WTC11 (cell line): ENCODE data around the gene CCL18. TPM values are rescaled to one million over a fixed set of nuclear protein-coding genes. Genes with fewer than 3 reads are reported as not detected.

Experiments used
- ATAC-seq: fragments of 200-7000 bp; cut with Tn5 transposase; 2 replicates; pipeline ENCODE4 v1.10.0; 2021; ENCODE audit warnings: mild to moderate bottlenecking, moderate library complexity
- CTCF ChIA-PET: fragments of 300-600 bp; sonication (Branson Sonifier 250); formaldehyde crosslinking; loops from one replicate; lab custom pipeline; 2021; ENCODE audit warnings: antibody characterized with exemption; lab: Charles Lee
- POLR2A ChIA-PET: fragments of 350-600 bp; sonication (Branson Sonifier 250); formaldehyde crosslinking; loops from one replicate; lab custom pipeline; 2021; ENCODE audit warnings: antibody characterized with exemption; lab: Charles Lee
- DNase-seq: peaks from one replicate; pipeline ENCODE4 v3.0.0; 2021; ENCODE audit warnings: low spot score
- H3K27ac Mint-ChIP-seq: 2 replicates; pipeline ENCODE4 v1.8.0; 2021; ENCODE audit warnings: mixed read lengths
- H3K27me3 Mint-ChIP-seq: 2 replicates; pipeline ENCODE4 v1.8.0; 2021; ENCODE audit warnings: low read depth, mild to moderate bottlenecking, moderate library complexity, mixed read lengths
- H3K36me3 Mint-ChIP-seq: 2 replicates; pipeline ENCODE4 v1.8.0; 2021; ENCODE audit warnings: mixed read lengths
- H3K4me1 Mint-ChIP-seq: 2 replicates; pipeline ENCODE4 v1.8.0; 2022; ENCODE audit warnings: mixed read lengths
- H3K4me3 Mint-ChIP-seq: 2 replicates; pipeline ENCODE4 v1.8.0; 2021; ENCODE audit warnings: mild to moderate bottlenecking, moderate library complexity, mixed read lengths
- H3K9me3 Mint-ChIP-seq: 2 replicates; pipeline ENCODE4 v1.8.0; 2021; ENCODE audit warnings: mixed read lengths
- AR ChIP-seq: fragments of 250-450 bp; sonication (Bioruptor Pico); IDR thresholded peaks from 2 replicates; pipeline ENCODE4 v1.9.0; 2021; ENCODE audit warnings: mild to moderate bottlenecking
- ATF3 ChIP-seq: sonication (generic); formaldehyde crosslinking; conservative IDR thresholded peaks from 2 replicates; pipeline ENCODE4 v1.8.1; 2022; ENCODE audit warnings: mild to moderate bottlenecking, missing genetic modification reagents
- ATF6 ChIP-seq: sonication (generic); formaldehyde crosslinking; IDR thresholded peaks from 2 replicates; pipeline ENCODE4 v1.8.1; 2023; ENCODE audit warnings: mild to moderate bottlenecking, missing genetic modification reagents
- CTCF ChIP-seq: fragments of 200-600 bp; IDR thresholded peaks from 2 replicates; pipeline ENCODE4 v1.8.0; 2022; ENCODE audit warnings: antibody characterized with exemption
- ETV6 ChIP-seq: sonication (generic); formaldehyde crosslinking; IDR thresholded peaks from 2 replicates; pipeline ENCODE4 v1.8.1; 2022; ENCODE audit warnings: mild to moderate bottlenecking, missing genetic modification reagents
- FOXP1 ChIP-seq: sonication (generic); formaldehyde crosslinking; IDR thresholded peaks from 2 replicates; pipeline ENCODE4 v1.8.0; 2022; ENCODE audit warnings: missing genetic modification reagents, mild to moderate bottlenecking, moderate library complexity, borderline replicate concordance
- GTF2I ChIP-seq: fragments of 250-450 bp; sonication (Bioruptor Pico); conservative IDR thresholded peaks from 2 replicates; pipeline ENCODE4 v1.4.0; 2021; ENCODE audit warnings: mild to moderate bottlenecking
- JUN ChIP-seq: sonication (generic); formaldehyde crosslinking; IDR thresholded peaks from 2 replicates; pipeline ENCODE4 v1.8.0; 2023; ENCODE audit warnings: mild to moderate bottlenecking, missing genetic modification reagents
- MLX ChIP-seq: sonication (generic); formaldehyde crosslinking; IDR thresholded peaks from 2 replicates; pipeline ENCODE4 v1.8.1; 2023; ENCODE audit warnings: mild to moderate bottlenecking, missing genetic modification reagents, moderate library complexity
- NFYB ChIP-seq: sonication (generic); formaldehyde crosslinking; conservative IDR thresholded peaks from 2 replicates; pipeline ENCODE4 v1.8.0; 2022; ENCODE audit warnings: low read depth, missing genetic modification reagents
- NR2C2 ChIP-seq: sonication (generic); formaldehyde crosslinking; IDR thresholded peaks from 2 replicates; pipeline ENCODE4 v1.8.0; 2022; ENCODE audit warnings: mild to moderate bottlenecking, missing genetic modification reagents
- RORB ChIP-seq: fragments of 250-450 bp; sonication (Bioruptor Pico); IDR thresholded peaks from 2 replicates; pipeline ENCODE4 v1.9.0; 2021; ENCODE audit warnings: mild to moderate bottlenecking
- SP1 ChIP-seq: sonication (generic); formaldehyde crosslinking; conservative IDR thresholded peaks from 2 replicates; pipeline ENCODE4 v1.8.1; 2022; ENCODE audit warnings: missing genetic modification reagents
- TEAD1 ChIP-seq: sonication (generic); formaldehyde crosslinking; IDR thresholded peaks from 2 replicates; pipeline ENCODE4 v1.8.0; 2022; ENCODE audit warnings: mild to moderate bottlenecking, missing genetic modification reagents
- USF2 ChIP-seq: sonication (generic); formaldehyde crosslinking; IDR thresholded peaks from 2 replicates; pipeline ENCODE4 v1.8.1; 2023; ENCODE audit warnings: mild to moderate bottlenecking, missing genetic modification reagents, moderate library complexity
- ZNF232 ChIP-seq: sonication (generic); formaldehyde crosslinking; IDR thresholded peaks from 2 replicates; pipeline ENCODE4 v1.8.0; 2022; ENCODE audit warnings: mild to moderate bottlenecking, missing genetic modification reagents
- ZNF263 ChIP-seq: sonication (generic); formaldehyde crosslinking; IDR thresholded peaks from 2 replicates; pipeline ENCODE4 v1.8.1; 2022; ENCODE audit warnings: low read depth, mild to moderate bottlenecking, moderate library complexity, missing genetic modification reagents
- ZNF281 ChIP-seq: sonication (generic); formaldehyde crosslinking; IDR thresholded peaks from 2 replicates; pipeline ENCODE4 v1.8.0; 2023; ENCODE audit warnings: mild to moderate bottlenecking, missing genetic modification reagents
- ZNF425 ChIP-seq: fragments of 250-450 bp; sonication (Bioruptor Pico); conservative IDR thresholded peaks from 2 replicates; pipeline ENCODE4 v1.9.0; 2021; ENCODE audit warnings: mild to moderate bottlenecking
- ZNF512 ChIP-seq: sonication (generic); formaldehyde crosslinking; IDR thresholded peaks from 2 replicates; pipeline ENCODE4 v1.8.1; 2022; ENCODE audit warnings: missing genetic modification reagents, borderline replicate concordance
- total RNA-seq: library from RNA; stranded (reverse); gene quantifications from 3 replicates; pipeline ENCODE4 v1.2.3, GENCODE V29; 2021

The CCL18 gene
- total RNA-seq, 1 experiment from 2014 or later: not detected

- POLR2A ChIA-PET: no interaction called here
- no peak overlapping the region for H3K4me3 Mint-ChIP-seq
- no peaks in the 10 kb centered on the region for H3K36me3 Mint-ChIP-seq
- no peak for DNase-seq
- H3K27me3 Mint-ChIP-seq: peaks cover 4% of the 10 kb centered on the region
- TF ChIP-seq ZNF232 (CRISPR knock-in tag) (no peak), RORB (CRISPR knock-in tag) (no peak), AR (CRISPR knock-in tag) (no peak), ZNF425 (no peak), ZNF281 (CRISPR knock-in tag) (no peak), CTCF (no peak), ZNF263 (CRISPR knock-in tag) (no peak), GTF2I (CRISPR knock-in tag) (no peak), ATF6 (CRISPR knock-in tag) (no peak), NFYB (CRISPR knock-in tag) (no peak), SP1 (CRISPR knock-in tag) (no peak), NR2C2 (CRISPR knock-in tag) (no peak), ZNF512 (CRISPR knock-in tag) (no peak), TEAD1 (no peak), USF2 (no peak), JUN (CRISPR knock-in tag) (no peak), MLX (no peak), ATF3 (CRISPR knock-in tag) (no peak), FOXP1 (CRISPR knock-in tag) (no peak), ETV6 (CRISPR knock-in tag) (no peak)
- TF ChIP-seq, all 79 proteins: peak for 0
- peaks cover 5% of the 10 kb centered on the region for H3K4me1 Mint-ChIP-seq
- no peak overlapping the region; the same call in 1 of the 2 replicates for H3K27ac Mint-ChIP-seq
- ATAC-seq: no peak
- peaks cover 15% of the 10 kb centered on the region for H3K9me3 Mint-ChIP-seq
- CTCF ChIA-PET: interaction anchor here (0.9 to 7.0 kb wide), 5 partner anchors 60 to 121 kb away, joined by 3 to 159 read pairs (median 6); partner anchors contain the start of gene CCL16
Measured at GRCh38 chr17:36069136-36069535, 5.1 kb downstream of the CCL18 start.
